Caco-2 (cell line): ENCODE results near the gene ITGB4. TPM values are rescaled to one million over a fixed set of nuclear protein-coding genes. Genes with fewer than 3 reads are reported as not detected.

Source experiments
- BruUV-seq: library from RNA; stranded (reverse); fragments of 400-500 nt; replicated peaks from 2 replicates; lab custom pipeline; 2021; lab: Mats Ljungman, UMichigan
- CTCF ChIA-PET: fragments of 300-600 bp; sonication (Branson Sonifier 250); formaldehyde crosslinking; loops from one replicate; lab custom pipeline; 2022; ENCODE audit warnings: antibody characterized with exemption; lab: Charles Lee
- POLR2A ChIA-PET: fragments of 300-600 bp; sonication (Branson Sonifier 250); formaldehyde crosslinking; loops from one replicate; lab custom pipeline; 2022; ENCODE audit warnings: antibody characterized with exemption; lab: Charles Lee
- DNase-seq, 2 experiments: peaks; one replicate each; pipeline versions ENCODE4 v3.0.0 to v3.0.0-alpha.2; 2020 to 2022
- H3K27me3 ChIP-seq: replicated peaks from 2 replicates; pipeline ENCODE4 v1.6.0; 2011; ENCODE audit warnings: low read length; ENCODE audit not compliant: control insufficient read depth, insufficient read depth
- H3K36me3 ChIP-seq: 2 replicates; pipeline ENCODE4 v1.5.1; 2011; ENCODE audit warnings: low read length; ENCODE audit not compliant: control insufficient read depth, insufficient read depth
- H3K4me1 ChIP-seq: fragments of 250-450 bp; sonication (Bioruptor Pico); 2 replicates; pipeline ENCODE4 v1.5.1; 2020; ENCODE audit warnings: mild to moderate bottlenecking
- H3K4me3 ChIP-seq: 2 replicates; pipeline ENCODE4 v1.5.1; 2011; ENCODE audit warnings: low read depth, mild to moderate bottlenecking, control low read depth, low read length
- H3K9me3 ChIP-seq: fragments of 250-450 bp; sonication (Bioruptor Pico); 2 replicates; pipeline ENCODE4 v1.5.1; 2020; ENCODE audit warnings: mild to moderate bottlenecking, moderate library complexity
- H3K27ac Mint-ChIP-seq: one replicate; pipeline ENCODE4 v1.8.0; 2022; ENCODE audit warnings: mixed read lengths; ENCODE audit not compliant: unreplicated experiment
- H3K27me3 Mint-ChIP-seq: one replicate; pipeline ENCODE4 v1.8.0; 2022; ENCODE audit warnings: mixed read lengths; ENCODE audit not compliant: insufficient read depth, unreplicated experiment
- H3K36me3 Mint-ChIP-seq: one replicate; pipeline ENCODE4 v1.8.0; 2022; ENCODE audit warnings: mild to moderate bottlenecking, mixed read lengths; ENCODE audit not compliant: insufficient read depth, unreplicated experiment
- H3K4me1 Mint-ChIP-seq: one replicate; pipeline ENCODE4 v1.8.0; 2022; ENCODE audit warnings: low read depth, mixed read lengths; ENCODE audit not compliant: unreplicated experiment
- H3K4me3 Mint-ChIP-seq: one replicate; pipeline ENCODE4 v1.8.0; 2022; ENCODE audit warnings: mild to moderate bottlenecking, moderate library complexity, mixed read lengths; ENCODE audit not compliant: unreplicated experiment
- H3K9me3 Mint-ChIP-seq: one replicate; pipeline ENCODE4 v1.8.0; 2022; ENCODE audit warnings: mixed read lengths; ENCODE audit not compliant: unreplicated experiment
- CTCF ChIP-seq, 2 experiments: fragments of 200-600 bp in 1 of 2; IDR thresholded peaks; 1 replicate in 1 of 2; 2 replicates in 1 of 2; pipeline versions ENCODE4 v1.5.1 to v1.8.0; 2011 to 2022; ENCODE audit warnings: antibody characterized with exemption in 1 of 2, control low read depth in 1 of 2, inconsistent platforms in 1 of 2, low read depth in 1 of 2, low read length in 1 of 2, mild to moderate bottlenecking in 1 of 2, moderate library complexity in 1 of 2; ENCODE audit not compliant: insufficient read depth in 1 of 2, severe bottlenecking in 1 of 2, unreplicated experiment in 1 of 2
- intact Hi-C: fragments of 100-400 bp; cut with micrococcal nuclease; formaldehyde crosslinking; loops from one replicate; pipeline ENCODE4 v1.10.0; 2022; ENCODE audit not compliant: unreplicated experiment
- total RNA-seq: library from RNA; stranded (reverse); gene quantifications from 2 replicates; pipeline ENCODE4 v1.2.3, GENCODE V29; 2022

The ITGB4 gene
- total RNA-seq, 1 experiment from 2014 or later = 50.8 TPM

- Mint-ChIP-seq H3K27me3 (no peaks in the 10 kb centered on the region), H3K36me3 (peaks cover 65% of the 10 kb centered on the region), H3K4me3 (no peak overlapping the region), H3K27ac (no peak overlapping the region), H3K9me3 (no peaks in the 10 kb centered on the region), H3K4me1 (no peaks in the 10 kb centered on the region)
- no peak for TF ChIP-seq CTCF (IDR thresholded peaks at IDR 0.05; ENCODE audit: insufficient read depth in 1 of 2, low read depth in 1 of 2, low read length in 1 of 2, severe bottlenecking in 1 of 2, unreplicated experiment in 1 of 2)
- Histone ChIP-seq H3K4me1 (no peaks in the 10 kb centered on the region), H3K36me3 (peaks cover 5% of the 10 kb centered on the region), H3K27me3 (no peaks in the 10 kb centered on the region), H3K9me3 (no peaks in the 10 kb centered on the region), H3K4me3 (no peak overlapping the region)
- BruUV-seq = no TSS peak
- POLR2A ChIA-PET = no interaction called here
- intact Hi-C loops = no loop called here
- CTCF ChIA-PET = interaction anchor here (0.6 to 1.4 kb wide), 2 partner anchors 18 to 41 kb away, joined by 7 to 8 read pairs; no protein-coding TSS in a partner anchor
- no peak for DNase-seq
Measured at GRCh38 chr17:75707079-75707571, 14.1 kb upstream of the ITGB4 start.

GRCh38 chr17:75712446-75712845 is 8.8 kb upstream of the ITGB4 start:
- no peak for TF ChIP-seq CTCF (IDR thresholded peaks at IDR 0.05; ENCODE audit: insufficient read depth in 1 of 2, low read depth in 1 of 2, low read length in 1 of 2, severe bottlenecking in 1 of 2, unreplicated experiment in 1 of 2)
- CTCF ChIA-PET = no interaction called here
- DNase-seq = no peak
- no peaks in the 10 kb centered on the region for H3K27me3 Mint-ChIP-seq
- BruUV-seq = no TSS peak
- H3K27ac Mint-ChIP-seq = no peak overlapping the region
- H3K9me3 Mint-ChIP-seq = no peaks in the 10 kb centered on the region
- Histone ChIP-seq H3K4me3 (no peak overlapping the region), H3K27me3 (no peaks in the 10 kb centered on the region), H3K36me3 (no peaks in the 10 kb centered on the region; the same call in none of the 2 replicates), H3K4me1 (no peaks in the 10 kb centered on the region), H3K9me3 (no peaks in the 10 kb centered on the region)
- peaks cover 28% of the 10 kb centered on the region for H3K36me3 Mint-ChIP-seq
- POLR2A ChIA-PET = interaction anchor here (0.8 kb wide), 1 partner anchor 71 kb away, joined by 8 read pairs; no protein-coding TSS in a partner anchor
- H3K4me3 Mint-ChIP-seq = no peak overlapping the region
- H3K4me1 Mint-ChIP-seq = no peaks in the 10 kb centered on the region
- intact Hi-C loops = no loop called here

- Mint-ChIP-seq H3K4me3 (peak overlapping the region; percentile 86), H3K9me3 (no peaks in the 10 kb centered on the region), H3K27me3 (no peaks in the 10 kb centered on the region), H3K27ac (no peak overlapping the region), H3K4me1 (peaks cover 19% of the 10 kb centered on the region), H3K36me3 (peaks cover 16% of the 10 kb centered on the region)
- BruUV-seq = no TSS peak
- TF ChIP-seq CTCF (IDR thresholded peaks at IDR 0.05; ENCODE audit: insufficient read depth in 1 of 2, low read depth in 1 of 2, low read length in 1 of 2, severe bottlenecking in 1 of 2, unreplicated experiment in 1 of 2) = no peak
- no peak for DNase-seq
- no peaks in the 10 kb centered on the region for H3K9me3 ChIP-seq
- H3K36me3 ChIP-seq = no peaks in the 10 kb centered on the region
- H3K27me3 ChIP-seq = no peaks in the 10 kb centered on the region
- H3K4me3 ChIP-seq = no peak overlapping the region
- H3K4me1 ChIP-seq = peaks cover 25% of the 10 kb centered on the region
- intact Hi-C loops = loop anchor here (2.0 kb wide), 2 partner anchors 45 to 73 kb away; a partner anchor contains a TSS
- POLR2A ChIA-PET = no interaction called here
- CTCF ChIA-PET = interaction anchor here (1.9 to 2.5 kb wide), 2 partner anchors 29 to 86 kb away, joined by 16 to 24 read pairs; partner anchors contain the start of gene SMIM5
Measured at GRCh38 chr17:75719732-75720131, 1.5 kb upstream of the ITGB4 start.
